ENCODE data around the gene TMC1. TPM values are rescaled to one million over a fixed set of nuclear protein-coding genes. Genes with fewer than 3 reads are reported as not detected.

Gene TMC1
- total and polyA plus RNA-seq, 2 of the 8 experiments (the other 6 are each of a cell fraction or from before 2014, with no cell fraction given) = 0.95 to 0.98 TPM

GRCh38 chr9:72563806-72564205, 42.4 kb downstream of the TMC1 start:
- FAIRE-seq = no peak
- Histone ChIP-seq H3K14ac (ENCODE audit: insufficient read length) (no peak overlapping the region), H2BK15ac (ENCODE audit: low read length) (no peak overlapping the region), H2BK120ac (replicated peaks; ENCODE audit: low read depth, low read length) (no peak overlapping the region), H3K4me2 (ENCODE audit: insufficient read depth in 1 of 2, low read depth in 2 of 2, low read length in 2 of 2) (no peak overlapping the region), H3K9me3 (ENCODE audit: insufficient read depth in 2 of 2, low read depth in 1 of 2, low read length in 1 of 2) (no peaks in the 10 kb centered on the region), H3K4me3 (ENCODE audit: extremely low read depth in 1 of 4, insufficient read depth in 2 of 4, low read depth in 3 of 4, low read length in 4 of 4) (no peak overlapping the region), H3K56ac (replicated peaks; ENCODE audit: insufficient read length, low read depth, low read length) (no peak overlapping the region), H4K8ac (ENCODE audit: extremely low read depth, insufficient read depth, low read length) (no peak overlapping the region), H3K18ac (ENCODE audit: extremely low read depth, low read length) (no peak overlapping the region), H3K27ac (ENCODE audit: low read depth, low read length) (no peak overlapping the region), H3K79me1 (ENCODE audit: low read depth, low read length) (no peaks in the 10 kb centered on the region), H3K79me2 (ENCODE audit: control insufficient read depth in 1 of 2, insufficient read depth in 2 of 2, low read length in 2 of 2) (no peaks in the 10 kb centered on the region), H4K91ac (replicated peaks; ENCODE audit: insufficient read length, low read length) (no peak overlapping the region), H2AK5ac (ENCODE audit: low read depth, low read length) (no peak overlapping the region), H3K4me1 (replicated peaks in 1 of 4; ENCODE audit: control insufficient read depth in 3 of 4, insufficient read depth in 4 of 4, low read length in 3 of 4) (no peaks in the 10 kb centered on the region), H3K23me2 (ENCODE audit: low read depth, low read length) (no peaks in the 10 kb centered on the region), H3K36me3 (ENCODE audit: control insufficient read depth in 2 of 4, insufficient read depth in 4 of 4, low read length in 3 of 4) (no peaks in the 10 kb centered on the region), H3K4ac (replicated peaks; ENCODE audit: insufficient read length, low read depth, low read length) (no peak overlapping the region), H2BK12ac (ENCODE audit: low read depth, low read length) (no peak overlapping the region), H3K23ac (ENCODE audit: insufficient read length) (no peak overlapping the region), H2BK5ac (ENCODE audit: low read depth, low read length) (no peak overlapping the region), H4K20me1 (replicated peaks in 1 of 2; ENCODE audit: control insufficient read depth in 1 of 2, insufficient read depth in 2 of 2, low read length in 2 of 2) (no peaks in the 10 kb centered on the region), H2AFZ (ENCODE audit: low read length) (no peak overlapping the region), H3K9ac (replicated peaks in 1 of 4; ENCODE audit: extremely low read depth in 1 of 4, low read depth in 3 of 4, low read length in 3 of 4) (no peak overlapping the region), H2BK20ac (ENCODE audit: low read length) (no peak overlapping the region), H3K27me3 (replicated peaks in 1 of 4; ENCODE audit: control insufficient read depth in 3 of 4, extremely low read depth in 1 of 4, insufficient read depth in 3 of 4, low read length in 3 of 4) (no peaks in the 10 kb centered on the region), H4K5ac (ENCODE audit: insufficient read length, low read depth, low read length) (no peak overlapping the region)
- ChIA-PET POLR2A (ENCODE audit: partially characterized antibody) (no interaction called here), CTCF (ENCODE audit: partially characterized antibody) (interaction anchor here (1.2 kb wide), 1 partner anchor 129 kb away, joined by 3 read pairs; no protein-coding TSS in a partner anchor)
- TF ChIP-seq JUND (IDR thresholded peaks at IDR 0.05; ENCODE audit: low read length) (no peak), TAF1 (IDR thresholded peaks at IDR 0.05; ENCODE audit: low read depth, low read length) (no peak), JUN (IDR thresholded peaks at IDR 0.05; ENCODE audit: low read depth, low read length) (no peak), TAF7 (optimal IDR thresholded peaks at IDR 0.05; ENCODE audit: borderline replicate concordance, low read depth, low read length) (no peak), RNF2 (IDR thresholded peaks at IDR 0.05; ENCODE audit: borderline replicate concordance, low read depth, low read length, missing control alignments, poor library complexity, severe bottlenecking) (no peak), GABPA (IDR thresholded peaks at IDR 0.05; ENCODE audit: borderline replicate concordance, insufficient read depth, low read length) (no peak), HDAC6 (IDR thresholded peaks at IDR 0.05; ENCODE audit: low read depth, low read length) (no peak), POLR2AphosphoS5 (IDR thresholded peaks at IDR 0.05; ENCODE audit: low read depth, low read length) (no peak), YY1 (IDR thresholded peaks at IDR 0.05; ENCODE audit: low read depth, low read length) (no peak), CBX8 (IDR thresholded peaks at IDR 0.05; ENCODE audit: borderline replicate concordance, low read depth, low read length) (no peak), POLR2A (IDR thresholded peaks at IDR 0.05; ENCODE audit: control extremely low read depth in 1 of 2, low read depth in 2 of 2, low read length in 2 of 2) (no peak), ZNF274 (IDR thresholded peaks at IDR 0.05; ENCODE audit: borderline replicate concordance, extremely low read depth, low read length) (no peak), EGR1 (IDR thresholded peaks at IDR 0.05; ENCODE audit: borderline replicate concordance, low read depth, low read length) (no peak)
- TF ChIP-seq, protein P1, sequence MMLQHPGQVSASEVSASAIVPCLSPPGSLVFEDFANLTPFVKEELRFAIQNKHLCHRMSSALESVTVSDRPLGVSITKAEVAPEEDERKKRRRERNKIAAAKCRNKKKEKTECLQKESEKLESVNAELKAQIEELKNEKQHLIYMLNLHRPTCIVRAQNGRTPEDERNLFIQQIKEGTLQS (IDR thresholded peaks at IDR 0.05; ENCODE audit: insufficient read depth, low read depth, low read length) = no peak
- no peak for DNase-seq (ENCODE audit: low read depth in 1 of 2, low spot score in 2 of 2)
- 100% methylated on average over 4 of the region's 4 CpGs; no CpG with 5 or more reads in 1 of the 2 experiments for WGBS, 2 experiments (ENCODE audit: extremely low coverage in 1 of 2, insufficient coverage in 1 of 2, insufficient read length in 1 of 2, insufficient replicate concordance in 2 of 2, low coverage in 1 of 2, low lambda C conversion rate in 2 of 2, missing lambda C conversion rate in 1 of 2)

All from H1 (cell line).